H1 (cell line): ENCODE results near the gene OR5K2. TPM values are rescaled to one million over a fixed set of nuclear protein-coding genes. Genes with fewer than 3 reads are reported as not detected.

Experiments
- ATF3 ChIP-seq: IDR thresholded peaks from 2 replicates; pipeline ENCODE4 v1.6.1; 2011; ENCODE audit warnings: low read depth, mild to moderate bottlenecking, low read length; ENCODE audit not compliant: insufficient read depth
- CREB1 ChIP-seq: IDR thresholded peaks from 2 replicates; pipeline ENCODE4 v1.6.1; 2012; ENCODE audit warnings: inconsistent platforms
- HDAC2 ChIP-seq, 2 experiments: fragments of 300-600 bp in 1 of 2; sonication (generic) in 1 of 2; IDR thresholded peaks; 2 replicates each; pipeline ENCODE4 v1.6.1; 2011 to 2012; ENCODE audit warnings: low read depth in 2 of 2, low read length in 2 of 2, mild to moderate bottlenecking in 2 of 2, moderate library complexity in 2 of 2, borderline replicate concordance in 1 of 2, inconsistent platforms in 1 of 2
- KDM4A ChIP-seq: IDR thresholded peaks from one replicate; pipeline ENCODE4 v1.7.1; 2012; ENCODE audit warnings: low read depth, mild to moderate bottlenecking, moderate library complexity, low read length, inconsistent platforms; ENCODE audit not compliant: severe bottlenecking
- POLR2A ChIP-seq, 2 experiments: IDR thresholded peaks; 1 replicate in 1 of 2; 2 replicates in 1 of 2; pipeline ENCODE4 v1.6.1; 2011; ENCODE audit warnings: low read depth in 2 of 2, low read length in 2 of 2, mild to moderate bottlenecking in 2 of 2; ENCODE audit errors: control extremely low read depth in 1 of 2
- POLR2AphosphoS5 ChIP-seq: IDR thresholded peaks from 2 replicates; pipeline ENCODE4 v1.6.1; 2011; ENCODE audit warnings: low read depth, low read length
- RAD21 ChIP-seq, 2 experiments: IDR thresholded peaks in 1 of 2; conservative IDR thresholded peaks in 1 of 2; 2 replicates each; pipeline ENCODE4 v1.6.1; 2011; ENCODE audit warnings: low read depth in 2 of 2, low read length in 2 of 2, improper control_type of control experiment in 1 of 2, inconsistent platforms in 1 of 2, mild to moderate bottlenecking in 1 of 2, moderate library complexity in 1 of 2
- RXRA ChIP-seq: IDR thresholded peaks from 2 replicates; pipeline ENCODE4 v1.6.1; 2011; ENCODE audit warnings: low read depth, mild to moderate bottlenecking, low read length, moderate library complexity; ENCODE audit not compliant: insufficient read depth
- SIX5 ChIP-seq: IDR thresholded peaks from 2 replicates; pipeline ENCODE4 v1.6.1; 2011; ENCODE audit warnings: mild to moderate bottlenecking, low read depth, low read length
- SRF ChIP-seq: IDR thresholded peaks from 2 replicates; pipeline ENCODE4 v1.6.1; 2011; ENCODE audit warnings: mild to moderate bottlenecking, low read depth, low read length, moderate library complexity
- TBP ChIP-seq: IDR thresholded peaks from 2 replicates; pipeline ENCODE4 v1.6.1; 2011; ENCODE audit warnings: low read depth, low read length, improper control_type of control experiment
- TEAD4 ChIP-seq: IDR thresholded peaks from 2 replicates; pipeline ENCODE4 v1.6.1; 2012; ENCODE audit warnings: low read depth, low read length, inconsistent platforms, mixed read lengths
- YY1 ChIP-seq: IDR thresholded peaks from 2 replicates; pipeline ENCODE4 v1.6.1; 2011; ENCODE audit warnings: low read depth, mild to moderate bottlenecking, low read length
- polyA plus RNA-seq, 7 experiments: library from polyadenylated mRNA; depleted of rRNA in 3 of 7; stranded (reverse) in 5 of 7; unstranded in 2 of 7; fragments of >200 nt in 5 of 7; fragments of 200-250 nt in 2 of 7; gene quantifications; 1 replicate in 5 of 7; 2 replicates in 1 of 7; 4 replicates in 1 of 7; pipeline versions ENCODE4 v1.2.1 to v1.2.3, GENCODE V29; 2011 to 2013; ENCODE audit warnings: missing spikeins in 2 of 7, mixed read lengths in 2 of 7
- total RNA-seq: library from RNA; stranded (reverse); fragmentation: NEBNext Ultra II Directional; extraction: Animal tissue kit (Norgen Biotek cat#: 25700); gene quantifications from 2 replicates; pipeline ENCODE4 v1.2.1, GENCODE V29; 2021

OR5K2 gene
- total and polyA plus RNA-seq, 2 of the 8 experiments (the other 6 are each of a cell fraction or from before 2014, with no cell fraction given): not detected

GRCh38 chr3:98522544-98523281 is 25.2 kb downstream of the OR5K2 start, which contains the start of gene CLDND1 (continued):
- TF ChIP-seq POLR2AphosphoS5 (peak; percentile 98), SRF (0 out of 2 replicates have a peak, but pooled peaks have one; percentile 1), HDAC2 (IDR thresholded peaks at IDR 0.05; ENCODE audit: borderline replicate concordance in 1 of 2, low read depth in 2 of 2, low read length in 2 of 2) (0 out of 4 replicates have a peak, but pooled peaks of 1 of the 2 experiments have one; percentile 53), CREB1 (peak; percentile 70), RAD21 (IDR thresholded peaks at IDR 0.05 in 1 of 2, conservative IDR thresholded peaks at IDR 0.05 in 1 of 2; ENCODE audit: low read depth in 2 of 2, low read length in 2 of 2) (no peak), RXRA (0 out of 2 replicates have a peak, but pooled peaks have one; percentile 41), ATF3 (peak; percentile 9; the same call in 1 of the 2 replicates), SIX5 (peak; percentile 91), TBP (peak; percentile 73), POLR2A (IDR thresholded peaks at IDR 0.05; ENCODE audit: control extremely low read depth in 1 of 2, low read depth in 2 of 2, low read length in 2 of 2) (peak; percentile 75 to 91), YY1 (peak; percentile 55), KDM4A (peak; percentile 81), TEAD4 (peak; percentile 90)
